OCI-LY7 (cell line): ENCODE data around the gene MRPL57. TPM values are rescaled to one million over a fixed set of nuclear protein-coding genes. Genes with fewer than 3 reads are reported as not detected.
"Not testable (repeated sequence)": the region's sequence is repeated elsewhere in the genome, so short reads cannot be mapped to it uniquely, and the experiment has no call there.

Experiments used
- BruUV-seq: library from RNA; stranded (reverse); fragments of 400-500 nt; replicated peaks from 2 replicates; lab custom pipeline; 2021; lab: Mats Ljungman, UMichigan
- CTCF ChIA-PET: fragments of 300-600 bp; sonication (Branson Sonifier 250); formaldehyde crosslinking; loops from one replicate; lab custom pipeline; 2022; ENCODE audit warnings: antibody characterized with exemption; ENCODE audit not compliant: unreplicated experiment; lab: Charles Lee
- POLR2A ChIA-PET: fragments of 300-600 bp; sonication (Branson Sonifier 250); formaldehyde crosslinking; loops from one replicate; lab custom pipeline; 2022; ENCODE audit warnings: antibody characterized with exemption; lab: Charles Lee
- DNase-seq: peaks from one replicate; pipeline ENCODE4 v3.0.0-alpha.2; 2015; ENCODE audit warnings: low spot score
- H2AFZ ChIP-seq: fragments of 200-600 bp; sonication (generic), shearing (Covaris generic); 2 replicates; pipeline ENCODE4 v1.6.1; 2014; ENCODE audit warnings: mild to moderate bottlenecking, antibody characterized with exemption, low read length, moderate library complexity
- H3K27ac ChIP-seq: fragments of 200-600 bp; sonication (generic); 2 replicates; pipeline ENCODE4 v1.5.1; 2014; ENCODE audit warnings: mixed run types, low read depth, mild to moderate bottlenecking, moderate library complexity, low read length, inconsistent platforms; ENCODE audit not compliant: poor library complexity, severe bottlenecking
- H3K36me3 ChIP-seq: fragments of 200-600 bp; sonication (generic); 2 replicates; pipeline ENCODE4 v1.6.1; 2014; ENCODE audit warnings: mild to moderate bottlenecking, antibody characterized with exemption, low read length, moderate library complexity, mixed read lengths; ENCODE audit not compliant: insufficient read depth
- H3K4me1 ChIP-seq: fragments of 200-600 bp; sonication (generic); 2 replicates; pipeline ENCODE4 v1.5.1; 2014; ENCODE audit warnings: mild to moderate bottlenecking, low read length; ENCODE audit not compliant: insufficient read depth, poor library complexity, severe bottlenecking
- H3K4me2 ChIP-seq: fragments of 200-600 bp; sonication (generic); 2 replicates; pipeline ENCODE4 v1.6.1; 2014; ENCODE audit warnings: mild to moderate bottlenecking, low read length
- H3K4me3 ChIP-seq: fragments of 200-600 bp; sonication (generic); 2 replicates; pipeline ENCODE4 v1.5.1; 2014; ENCODE audit warnings: mild to moderate bottlenecking, low read depth, low read length; ENCODE audit not compliant: poor library complexity, severe bottlenecking
- H3K79me2 ChIP-seq: fragments of 200-600 bp; sonication (generic); 2 replicates; pipeline ENCODE4 v1.6.1; 2016; ENCODE audit warnings: low read depth, mild to moderate bottlenecking, low read length, moderate library complexity, mixed read lengths; ENCODE audit not compliant: insufficient read depth
- H3K9me2 ChIP-seq: fragments of 200-600 bp; sonication (generic); 2 replicates; pipeline ENCODE4 v1.6.1; 2016; ENCODE audit warnings: mild to moderate bottlenecking, low read length, mixed read lengths; ENCODE audit not compliant: insufficient read depth
- H3K9me3 ChIP-seq: fragments of 200-600 bp; sonication (generic); 2 replicates; pipeline ENCODE4 v1.6.1; 2014; ENCODE audit warnings: mild to moderate bottlenecking, mixed run types, low read length, mixed read lengths
- H4K20me1 ChIP-seq: fragments of 200-600 bp; sonication (generic); 2 replicates; pipeline ENCODE4 v1.6.1; 2014; ENCODE audit warnings: mild to moderate bottlenecking, antibody characterized with exemption, low read length, moderate library complexity, mixed read lengths; ENCODE audit not compliant: insufficient read depth
- EZH2phosphoT487 ChIP-seq: fragments of 200-600 bp; sonication (generic); IDR thresholded peaks from 2 replicates; pipeline ENCODE4 v1.6.1; 2018; ENCODE audit warnings: low read depth, borderline replicate concordance, mild to moderate bottlenecking, mixed run types, antibody characterized with exemption, low read length, moderate library complexity, mixed read lengths
- intact Hi-C: fragments of 100-400 bp; cut with micrococcal nuclease; formaldehyde crosslinking; loops from one replicate; pipeline ENCODE4 v1.10.0; 2022; ENCODE audit not compliant: unreplicated experiment
- total RNA-seq, 2 experiments: library from RNA; depleted of rRNA in 1 of 2; stranded (reverse); fragments of >200 nt in 1 of 2; shearing (Covaris generic) in 1 of 2; gene quantifications; 2 replicates each; pipeline ENCODE4 v1.2.3, GENCODE V29; 2014 to 2022
- TF ChIP-seq, protein P1 (sequence below): fragments of 200-600 bp; sonication (generic); conservative IDR thresholded peaks from 2 replicates; pipeline ENCODE4 v1.5.1; 2014; ENCODE audit warnings: mild to moderate bottlenecking, antibody characterized with exemption, low read length, moderate library complexity, mixed read lengths

Gene MRPL57
- total RNA-seq, 2 experiments from 2014 or later, result 26.3 to 52.9 TPM

DNA sequence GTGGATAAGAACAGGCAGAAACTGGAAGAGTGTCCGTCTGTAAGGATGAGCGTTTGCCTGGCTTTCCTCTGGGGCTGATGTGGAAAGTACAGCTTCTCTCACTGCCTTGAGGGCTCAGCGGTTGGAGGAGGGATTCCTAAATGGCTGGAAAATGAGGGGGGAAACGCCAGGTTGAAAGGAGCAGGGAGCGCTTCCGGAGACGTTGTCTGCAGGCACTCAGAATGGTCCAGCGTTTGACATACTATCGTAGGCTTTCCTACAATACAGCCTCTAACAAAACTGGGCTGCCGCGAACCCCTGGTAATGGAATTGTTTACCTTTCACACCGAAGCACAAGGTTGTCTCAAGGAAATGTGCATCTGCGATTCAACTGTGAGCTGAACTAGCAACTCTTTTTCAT lies 39.9 kb downstream of the MRPL57 start:
- no TSS peak for BruUV-seq
- Histone ChIP-seq H3K4me3 (no peak overlapping the region), H3K4me2 (no peak overlapping the region), H4K20me1 (no peaks in the 10 kb centered on the region), H3K9me3 (no peaks in the 10 kb centered on the region), H3K79me2 (no peaks in the 10 kb centered on the region), H3K4me1 (no peaks in the 10 kb centered on the region), H2AFZ (no peak overlapping the region), H3K27ac (no peak overlapping the region), H3K36me3 (no peaks in the 10 kb centered on the region), H3K9me2 (no peaks in the 10 kb centered on the region)
- no peak for DNase-seq
- intact Hi-C loops, result no loop called here
- TF ChIP-seq, protein P1, sequence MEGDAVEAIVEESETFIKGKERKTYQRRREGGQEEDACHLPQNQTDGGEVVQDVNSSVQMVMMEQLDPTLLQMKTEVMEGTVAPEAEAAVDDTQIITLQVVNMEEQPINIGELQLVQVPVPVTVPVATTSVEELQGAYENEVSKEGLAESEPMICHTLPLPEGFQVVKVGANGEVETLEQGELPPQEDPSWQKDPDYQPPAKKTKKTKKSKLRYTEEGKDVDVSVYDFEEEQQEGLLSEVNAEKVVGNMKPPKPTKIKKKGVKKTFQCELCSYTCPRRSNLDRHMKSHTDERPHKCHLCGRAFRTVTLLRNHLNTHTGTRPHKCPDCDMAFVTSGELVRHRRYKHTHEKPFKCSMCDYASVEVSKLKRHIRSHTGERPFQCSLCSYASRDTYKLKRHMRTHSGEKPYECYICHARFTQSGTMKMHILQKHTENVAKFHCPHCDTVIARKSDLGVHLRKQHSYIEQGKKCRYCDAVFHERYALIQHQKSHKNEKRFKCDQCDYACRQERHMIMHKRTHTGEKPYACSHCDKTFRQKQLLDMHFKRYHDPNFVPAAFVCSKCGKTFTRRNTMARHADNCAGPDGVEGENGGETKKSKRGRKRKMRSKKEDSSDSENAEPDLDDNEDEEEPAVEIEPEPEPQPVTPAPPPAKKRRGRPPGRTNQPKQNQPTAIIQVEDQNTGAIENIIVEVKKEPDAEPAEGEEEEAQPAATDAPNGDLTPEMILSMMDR, result no peak
- no peak for TF ChIP-seq EZH2phosphoT487
- POLR2A ChIA-PET, result no interaction called here
- CTCF ChIA-PET, result no interaction called here

DNA sequence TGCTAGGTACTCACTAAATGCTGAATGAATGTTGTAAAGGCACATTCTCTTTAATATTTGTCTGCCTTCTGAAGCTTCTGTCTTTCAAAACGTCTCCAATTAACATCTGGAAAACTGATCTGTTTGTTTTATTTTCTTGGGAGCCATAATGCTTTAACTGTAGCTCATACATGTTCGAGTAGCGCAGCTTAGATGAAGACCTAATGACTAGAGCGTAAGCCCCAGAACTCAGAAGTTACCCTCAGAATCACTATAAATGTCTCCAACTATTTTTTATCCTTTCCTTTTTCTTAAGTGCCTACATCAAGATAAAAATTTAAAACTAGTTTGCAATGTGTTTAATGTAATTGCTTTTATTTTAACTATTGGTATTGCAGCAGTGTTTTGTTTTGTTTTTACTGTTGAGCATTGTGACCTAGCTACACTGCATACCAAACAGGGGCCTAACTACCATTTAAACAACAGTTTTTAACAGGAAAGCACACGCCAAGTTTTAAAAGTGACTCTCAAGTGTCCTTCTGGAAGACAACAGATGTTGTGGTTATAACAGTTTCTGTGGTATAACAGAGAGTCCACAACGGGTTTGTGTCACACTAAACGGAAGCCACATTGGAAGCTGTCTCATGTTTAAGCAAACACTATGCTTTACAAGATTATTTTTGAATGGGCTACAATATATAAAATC lies 42.0 kb downstream of the MRPL57 start:
- intact Hi-C loops, result no loop called here

DNA sequence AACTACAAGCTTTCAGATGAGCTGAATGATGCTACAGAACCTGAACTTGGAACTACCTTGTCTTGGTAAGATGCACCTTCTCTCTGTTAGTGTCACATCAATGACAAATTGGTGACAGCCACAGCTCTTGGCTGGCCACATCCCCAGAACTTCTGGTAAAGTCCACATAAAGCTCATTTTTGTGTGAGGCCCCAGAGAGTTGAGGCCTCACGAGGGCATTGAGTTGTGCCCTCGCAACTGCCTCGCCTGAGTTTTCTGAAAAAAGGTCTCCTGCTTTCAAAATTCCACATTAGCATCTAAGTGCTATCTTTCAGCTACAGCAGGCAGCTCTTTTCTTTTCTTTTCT lies 42.6 kb downstream of the MRPL57 start:
- no peaks in the 10 kb centered on the region for H4K20me1 ChIP-seq
- no peak for DNase-seq
- intact Hi-C loops, result no loop called here
- ChIA-PET CTCF (no interaction called here), POLR2A (interaction anchor here (0.6 to 1.4 kb wide), 4 partner anchors 43 to 814 kb away, joined by 3 to 6 read pairs (median 4); partner anchors contain the start of genes MRPL57 and SKA3)
- H3K9me3 ChIP-seq, result no peaks in the 10 kb centered on the region
- H3K79me2 ChIP-seq, result no peaks in the 10 kb centered on the region
- no peak overlapping the region for H3K4me2 ChIP-seq
- no peak overlapping the region for H3K4me3 ChIP-seq
- no peak for TF ChIP-seq EZH2phosphoT487
- TF ChIP-seq, protein P1, result no peak
- H3K4me1 ChIP-seq, result no peaks in the 10 kb centered on the region
- H3K9me2 ChIP-seq, result no peaks in the 10 kb centered on the region
- H2AFZ ChIP-seq, result peak overlapping the region; percentile 42; the same call in 1 of the 2 replicates
- H3K27ac ChIP-seq, result no peak overlapping the region
- H3K36me3 ChIP-seq, result no peaks in the 10 kb centered on the region
- no TSS peak for BruUV-seq

More for the DNA sequence above, 42.0 kb downstream of the MRPL57 start:
- no peaks in the 10 kb centered on the region for H3K4me1 ChIP-seq
- no peaks in the 10 kb centered on the region for H4K20me1 ChIP-seq
- ChIA-PET POLR2A (interaction anchor here (0.6 to 1.4 kb wide), 6 partner anchors 13 to 815 kb away, joined by 3 to 6 read pairs (median 4); partner anchors contain the start of genes MRPL57 and SKA3), CTCF (no interaction called here)
- no peaks in the 10 kb centered on the region for H3K9me2 ChIP-seq
- no peak for DNase-seq
- TF ChIP-seq, protein P1, result no peak
- TF ChIP-seq EZH2phosphoT487, result no peak
- no peak overlapping the region for H3K4me2 ChIP-seq
- no peaks in the 10 kb centered on the region for H3K79me2 ChIP-seq
- no peak overlapping the region for H3K27ac ChIP-seq
- H3K4me3 ChIP-seq, result no peak overlapping the region
- H3K36me3 ChIP-seq, result no peaks in the 10 kb centered on the region
- peak overlapping the region; percentile 42; the same call in 1 of the 2 replicates for H2AFZ ChIP-seq
- H3K9me3 ChIP-seq, result no peaks in the 10 kb centered on the region
- no TSS peak for BruUV-seq

DNA sequence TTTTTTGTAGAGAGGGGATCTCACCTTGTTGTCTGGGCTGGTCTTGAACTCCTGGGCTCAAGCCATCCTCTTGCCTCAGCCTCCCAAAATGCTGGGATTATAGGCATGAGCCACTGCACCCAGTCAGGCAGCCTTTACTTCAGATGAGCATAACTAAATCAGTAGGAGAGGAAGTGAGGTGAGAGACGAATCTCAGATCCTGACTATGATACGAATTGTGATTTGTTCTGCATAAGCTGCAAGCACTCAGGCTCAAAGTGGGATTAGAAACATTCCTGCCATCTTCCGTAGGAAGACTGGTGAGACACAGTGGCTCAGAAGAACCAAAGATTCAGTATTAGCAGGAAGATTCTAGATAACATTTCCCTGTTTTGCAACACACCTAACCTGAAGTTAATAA lies 43.3 kb downstream of the MRPL57 start:
- H3K79me2 ChIP-seq, H3K9me3 ChIP-seq, H3K4me2 ChIP-seq, H3K9me2 ChIP-seq, H3K4me3 ChIP-seq, H4K20me1 ChIP-seq, H3K4me1 ChIP-seq, DNase-seq, H3K27ac ChIP-seq, intact Hi-C loops, H3K36me3 ChIP-seq, BruUV-seq, H2AFZ ChIP-seq, CTCF ChIA-PET: not testable (repeated sequence)
- POLR2A ChIA-PET, result interaction anchor here (1.4 kb wide), 1 partner anchor 43 kb away, joined by 3 read pairs; the partner anchor contains the start of genes MRPL57 and SKA3
